ENCODE measurements around the gene TRPM5.

- TF ChIP-seq EZH2 (IDR thresholded peaks at IDR 0.05; ENCODE audit: low read length) (no peak), CTCF (optimal IDR thresholded peaks at IDR 0.05 in 1 of 3, IDR thresholded peaks at IDR 0.05 in 1 of 3, conservative IDR thresholded peaks at IDR 0.05 in 1 of 3; ENCODE audit: extremely low read depth in 1 of 3, insufficient read depth in 2 of 3, low read length in 3 of 3) (no peak)
These were observed 44.8 kb upstream of the TRPM5 start for GRCh38 chr11:2489083-2489482.
